ENCODE data around the gene ARMC2. TPM values are rescaled to one million over a fixed set of nuclear protein-coding genes. Genes with fewer than 3 reads are reported as not detected.
A peak's percentile ranks its signal among the peaks of the same experiment; 100 is the strongest.

ARMC2 gene
- total RNA-seq, 2 experiments from 2014 or later, result 5.2 to 5.7 TPM

- H3K9me3 ChIP-seq (ENCODE audit: control insufficient read depth in 1 of 2, insufficient read depth in 1 of 2, low read length in 2 of 2), result no peaks in the 10 kb centered on the region
- DNase-seq (no peak), ATAC-seq (ENCODE audit: poor library complexity) (no peak)
- peaks cover 42% of the 10 kb centered on the region for H3K4me1 ChIP-seq (ENCODE audit: insufficient read depth, low read length)
- ChIA-PET POLR2A (interaction anchor here (1.2 to 1.5 kb wide), 2 partner anchors 9 to 222 kb away, joined by 3 read pairs; partner anchors contain the start of gene CEP57L1), CTCF (no interaction called here)
- H3K36me3 ChIP-seq (ENCODE audit: insufficient read depth, low read length), result peaks cover 5% of the 10 kb centered on the region
- H3K27me3 Mint-ChIP-seq, result no peaks in the 10 kb centered on the region
- no peak overlapping the region for H3K4me3 ChIP-seq (ENCODE audit: low read length)
- no peak for TF ChIP-seq CTCF (IDR thresholded peaks at IDR 0.05)
- intact Hi-C loops (cut with DNase I, micrococcal nuclease), result no loop called here
- no peaks in the 10 kb centered on the region for H3K9me3 Mint-ChIP-seq
- peak overlapping the region; percentile 84 for H3K27ac Mint-ChIP-seq
- no peaks in the 10 kb centered on the region for H3K27me3 ChIP-seq (ENCODE audit: control insufficient read depth in 1 of 2, insufficient read depth in 2 of 2, low read length in 2 of 2)
- H3K36me3 Mint-ChIP-seq (ENCODE audit: low read depth), result peaks cover 65% of the 10 kb centered on the region
- H3K4me3 Mint-ChIP-seq, result no peak overlapping the region
- peaks cover 39% of the 10 kb centered on the region for H3K4me1 Mint-ChIP-seq (ENCODE audit: low read depth)
- H3K27ac ChIP-seq (ENCODE audit: low read depth in 1 of 2, low read length in 2 of 2), result peak overlapping the region in 1 of 2 donors; percentile 76
Observed at GRCh38 chr6:108873251-108873650, 25.0 kb downstream of the ARMC2 start.

GRCh38 chr6:108873971-108874370 lies 25.7 kb downstream of the ARMC2 start:
- peaks cover 39% of the 10 kb centered on the region for H3K4me1 Mint-ChIP-seq (ENCODE audit: low read depth)
- H3K4me3 ChIP-seq (ENCODE audit: low read length), result no peak overlapping the region
- H3K4me3 Mint-ChIP-seq, result no peak overlapping the region
- CTCF ChIA-PET, result interaction anchor here (1.1 kb wide), 1 partner anchor 8 kb away, joined by 3 read pairs; no protein-coding TSS in a partner anchor
- POLR2A ChIA-PET, result no interaction called here
- DNase-seq, result no peak
- no peaks in the 10 kb centered on the region for H3K27me3 Mint-ChIP-seq
- peaks cover 42% of the 10 kb centered on the region for H3K4me1 ChIP-seq (ENCODE audit: insufficient read depth, low read length)
- H3K27ac ChIP-seq (ENCODE audit: low read depth in 1 of 2, low read length in 2 of 2), result peak overlapping the region in 1 of 2 donors; percentile 76
- H3K9me3 ChIP-seq (ENCODE audit: control insufficient read depth in 1 of 2, insufficient read depth in 1 of 2, low read length in 2 of 2), result no peaks in the 10 kb centered on the region
- intact Hi-C loops (cut with DNase I, micrococcal nuclease), result no loop called here
- H3K36me3 Mint-ChIP-seq (ENCODE audit: low read depth), result peaks cover 66% of the 10 kb centered on the region
- H3K36me3 ChIP-seq (ENCODE audit: insufficient read depth, low read length), result peaks cover 5% of the 10 kb centered on the region
- no peak for TF ChIP-seq CTCF (IDR thresholded peaks at IDR 0.05)
- no peaks in the 10 kb centered on the region for H3K9me3 Mint-ChIP-seq
- no peak for ATAC-seq (ENCODE audit: poor library complexity)
- peak overlapping the region; percentile 84 for H3K27ac Mint-ChIP-seq
- H3K27me3 ChIP-seq (ENCODE audit: control insufficient read depth in 1 of 2, insufficient read depth in 2 of 2, low read length in 2 of 2), result no peaks in the 10 kb centered on the region

GRCh38 chr6:108874470-108875160 lies 26.4 kb downstream of the ARMC2 start:
- H3K27me3 Mint-ChIP-seq, result no peaks in the 10 kb centered on the region
- POLR2A ChIA-PET, result interaction anchor here (0.6 to 0.9 kb wide), 2 partner anchors 197 to 309 kb away, joined by 3 to 4 read pairs; no protein-coding TSS in a partner anchor
- ATAC-seq (ENCODE audit: poor library complexity), result peak; percentile 47
- DNase-seq, result peak in 7 of 14 experiments; percentile 5 to 72 (median 49)
- no peak for TF ChIP-seq CTCF (IDR thresholded peaks at IDR 0.05)
- no peaks in the 10 kb centered on the region for H3K9me3 Mint-ChIP-seq
- no peaks in the 10 kb centered on the region for H3K9me3 ChIP-seq (ENCODE audit: control insufficient read depth in 1 of 2, insufficient read depth in 1 of 2, low read length in 2 of 2)
- peak overlapping the region; percentile 84 for H3K27ac Mint-ChIP-seq
- peak overlapping the region in 1 of 2 donors; percentile 76 for H3K27ac ChIP-seq (ENCODE audit: low read depth in 1 of 2, low read length in 2 of 2)
- H3K4me1 Mint-ChIP-seq (ENCODE audit: low read depth), result peaks cover 39% of the 10 kb centered on the region
- no peaks in the 10 kb centered on the region for H3K27me3 ChIP-seq (ENCODE audit: control insufficient read depth in 1 of 2, insufficient read depth in 2 of 2, low read length in 2 of 2)
- intact Hi-C loops (cut with DNase I, micrococcal nuclease), result no loop called here
- H3K4me1 ChIP-seq (ENCODE audit: insufficient read depth, low read length), result peaks cover 42% of the 10 kb centered on the region
- H3K36me3 Mint-ChIP-seq (ENCODE audit: low read depth), result peaks cover 68% of the 10 kb centered on the region
- H3K36me3 ChIP-seq (ENCODE audit: insufficient read depth, low read length), result peaks cover 5% of the 10 kb centered on the region
- CTCF ChIA-PET, result interaction anchor here (1.1 kb wide), 1 partner anchor 8 kb away, joined by 3 read pairs; no protein-coding TSS in a partner anchor
- peak overlapping the region; percentile 69 for H3K4me3 Mint-ChIP-seq
- H3K4me3 ChIP-seq (ENCODE audit: low read length), result peak overlapping the region; percentile 41
